Common myeloid progenitor, CD34-positive (primary cell): Measurements from ENCODE around the gene IGSF3.
"Not testable (repeated sequence)": the region's sequence is repeated elsewhere in the genome, so short reads cannot be mapped to it uniquely, and the experiment has no call there.

Experiments used
- CTCF ChIA-PET: fragments of 350-600 bp; sonication (Branson Sonifier 250); formaldehyde crosslinking; loops from one replicate; lab custom pipeline; 2021; ENCODE audit warnings: antibody characterized with exemption; lab: Charles Lee
- POLR2A ChIA-PET: fragments of 350-600 bp; sonication (Branson Sonifier 250); formaldehyde crosslinking; loops from one replicate; lab custom pipeline; 2021; ENCODE audit warnings: antibody characterized with exemption; lab: Charles Lee
- DNase-seq, 3 donors: peaks; one replicate each; pipeline versions ENCODE4 v3.0.0 to v3.0.0-alpha.2; 2013
- H3K27ac ChIP-seq, 2 experiments: 1 replicate in 1 of 2; 2 replicates in 1 of 2; pipeline ENCODE4 v1.7.0; 2013; ENCODE audit warnings: inconsistent platforms in 2 of 2, low read length in 2 of 2, mild to moderate bottlenecking in 2 of 2, low read depth in 1 of 2, moderate library complexity in 1 of 2; ENCODE audit not compliant: severe bottlenecking in 2 of 2, insufficient read depth in 1 of 2, poor library complexity in 1 of 2
- H3K27me3 ChIP-seq, 5 experiments: replicated peaks in 2 of 5; 1 replicate in 3 of 5; 2 replicates in 2 of 5; pipeline versions ENCODE4 v1.6.1 to v1.7.0; 2013; ENCODE audit warnings: low read length in 4 of 5, mild to moderate bottlenecking in 2 of 5, moderate library complexity in 2 of 5, inconsistent platforms in 1 of 5; ENCODE audit not compliant: insufficient read depth in 5 of 5, control insufficient read depth in 4 of 5
- H3K36me3 ChIP-seq, 4 experiments: 1 replicate in 2 of 4; 2 replicates in 2 of 4; pipeline versions ENCODE4 v1.6.1 to v1.7.0; 2013; ENCODE audit warnings: low read length in 3 of 4, control low read depth in 1 of 4, mild to moderate bottlenecking in 1 of 4; ENCODE audit not compliant: control insufficient read depth in 4 of 4, insufficient read depth in 4 of 4
- H3K4me1 ChIP-seq, 4 experiments: 1 replicate in 3 of 4; 2 replicates in 1 of 4; pipeline versions ENCODE4 v1.6.1 to v1.7.1; 2013; ENCODE audit warnings: low read length in 3 of 4, mild to moderate bottlenecking in 3 of 4, control low read depth in 1 of 4, inconsistent platforms in 1 of 4, moderate library complexity in 1 of 4; ENCODE audit not compliant: control insufficient read depth in 4 of 4, insufficient read depth in 4 of 4; ENCODE audit errors: control extremely low read depth in 1 of 4
- H3K4me3 ChIP-seq, 7 experiments: 1 replicate in 4 of 7; 2 replicates in 3 of 7; pipeline versions ENCODE4 v1.5.1 to v1.7.0; 2013; ENCODE audit warnings: mild to moderate bottlenecking in 7 of 7, low read length in 6 of 7, moderate library complexity in 6 of 7, inconsistent platforms in 2 of 7, low read depth in 2 of 7, control low read depth in 1 of 7; ENCODE audit not compliant: insufficient read depth in 4 of 7, control insufficient read depth in 1 of 7; ENCODE audit errors: extremely low read depth in 1 of 7
- H3K9me3 ChIP-seq, 5 experiments: 1 replicate in 4 of 5; 2 replicates in 1 of 5; pipeline versions ENCODE4 v1.6.1 to v1.7.1; 2013; ENCODE audit warnings: low read length in 4 of 5, mild to moderate bottlenecking in 2 of 5, inconsistent platforms in 1 of 5, low read depth in 1 of 5, moderate library complexity in 1 of 5; ENCODE audit not compliant: control insufficient read depth in 4 of 5, insufficient read depth in 2 of 5; ENCODE audit errors: control extremely low read depth in 1 of 5
- WGBS: methylation state at CpG from one replicate; pipeline ENCODE4 v1.1.5; 2013; ENCODE audit not compliant: insufficient coverage; 5-methylcytosine and 5-hydroxymethylcytosine counted together

Gene IGSF3

DNA sequence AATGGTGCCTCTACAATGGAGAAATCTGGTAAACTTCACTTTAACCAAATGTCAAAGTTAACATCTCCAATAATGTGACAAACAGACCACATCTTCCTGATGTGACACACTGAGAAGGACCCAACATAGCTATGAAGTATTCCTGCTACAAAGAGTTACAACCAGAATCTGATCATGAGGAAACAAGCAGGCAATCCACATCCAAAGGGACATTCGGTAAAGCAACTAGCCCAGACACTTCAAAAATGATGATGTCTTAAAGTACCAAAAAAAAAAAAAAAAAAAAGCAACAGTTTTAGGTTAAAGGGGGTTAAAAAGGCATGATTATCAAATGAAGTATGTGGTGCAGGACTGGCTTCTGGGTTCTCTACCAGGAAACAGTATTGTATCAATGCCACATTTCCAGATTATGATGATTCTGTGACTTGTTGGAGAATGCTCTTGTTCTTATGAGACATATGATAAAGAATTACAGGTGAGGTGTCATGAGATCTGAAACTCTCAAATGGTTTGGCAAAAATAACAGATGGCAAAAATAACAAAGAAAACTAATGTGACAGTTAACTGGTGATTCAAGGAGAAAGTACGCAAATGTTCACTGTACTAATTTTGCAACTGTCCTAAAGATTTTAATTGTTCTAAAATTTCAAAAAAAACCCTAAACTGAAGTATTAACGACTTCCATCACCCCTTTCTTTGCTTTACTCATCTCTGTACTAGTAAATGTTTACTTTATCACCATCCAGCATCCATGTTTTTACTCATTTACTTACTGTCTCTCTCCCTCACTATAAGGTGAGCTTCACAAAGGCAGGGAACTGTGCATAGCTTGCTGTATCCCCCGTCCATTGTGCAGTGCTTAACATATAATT lies 99.5 kb downstream of the IGSF3 start:
- ChIA-PET CTCF (interaction anchor here (1.1 to 2.1 kb wide), 5 partner anchors 9 to 69 kb away, joined by 5 to 7 read pairs (median 6); no protein-coding TSS in a partner anchor), POLR2A (no interaction called here)
- H3K27ac ChIP-seq: no peak overlapping the region
- H3K27me3 ChIP-seq: no peaks in the 10 kb centered on the region
- no peak for DNase-seq
- no peak overlapping the region for H3K4me3 ChIP-seq
- peaks cover 0 to 10% (median 5%) of the 10 kb centered on the region in 5 experiments for H3K9me3 ChIP-seq
- H3K4me1 ChIP-seq: peaks cover 0 to 41% (median 28%) of the 10 kb centered on the region in 4 experiments
- H3K36me3 ChIP-seq: peaks cover 0 to 5% (median under 1%) of the 10 kb centered on the region in 4 experiments
- 90% methylated on average over 2 of the region's 4 CpGs for WGBS

DNA sequence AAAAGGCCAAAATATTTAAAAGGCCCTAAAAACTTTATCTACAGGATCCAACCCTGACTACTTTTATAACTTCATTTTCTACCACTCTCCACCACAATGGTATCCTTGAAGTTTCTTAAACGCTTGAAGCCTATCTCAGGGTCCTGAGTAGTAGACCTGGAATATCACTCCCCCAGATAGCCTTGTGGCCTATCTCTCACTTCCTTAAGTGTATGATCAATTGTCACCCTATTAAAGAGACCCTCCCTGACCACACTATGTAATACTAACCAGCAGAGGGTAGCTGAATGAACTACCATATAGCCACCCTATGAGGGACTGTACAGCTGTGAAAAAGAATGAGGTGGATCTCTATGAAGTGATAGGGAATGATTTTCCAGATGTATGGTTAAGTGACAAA lies 102.3 kb downstream of the IGSF3 start:
- Histone ChIP-seq H3K4me1 (peaks cover 2 to 40% (median 22%) of the 10 kb centered on the region in 4 experiments), H3K27ac (no peak overlapping the region), H3K9me3 (peaks cover 0 to 11% (median 6%) of the 10 kb centered on the region in 5 experiments), H3K27me3 (no peaks in the 10 kb centered on the region), H3K36me3 (peaks cover 0 to 7% (median under 1%) of the 10 kb centered on the region in 4 experiments), H3K4me3 (no peak overlapping the region)
- WGBS: 100% methylated on average over 1 of the region's 1 CpG
- ChIA-PET CTCF (interaction anchor here (1.2 kb wide), 1 partner anchor 10 kb away, joined by 3 read pairs; no protein-coding TSS in a partner anchor), POLR2A (no interaction called here)
- DNase-seq: no peak

DNA sequence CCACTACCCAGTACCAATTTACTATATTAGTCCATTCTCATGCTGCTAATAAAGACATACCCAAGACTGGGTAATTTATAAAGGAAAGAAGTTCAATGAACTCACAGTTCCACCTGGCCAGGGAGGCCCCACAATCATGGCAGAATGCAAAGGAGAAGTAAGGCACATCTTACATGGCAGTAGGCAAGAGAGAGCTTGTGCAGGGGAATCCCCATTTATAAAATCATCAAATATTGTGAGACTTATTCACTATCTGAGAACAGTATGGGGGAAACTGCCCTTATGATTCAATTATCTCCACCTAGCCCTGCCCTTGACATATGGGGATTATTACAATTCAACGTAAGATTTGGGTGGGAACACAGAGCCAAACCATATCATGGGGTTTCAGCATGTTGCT lies 103.1 kb downstream of the IGSF3 start:
- ChIA-PET CTCF (no interaction called here), POLR2A (no interaction called here)
- 100% methylated on average over 1 of the region's 1 CpG for WGBS
- Histone ChIP-seq H3K9me3 (peaks cover 0 to 11% (median 6%) of the 10 kb centered on the region in 5 experiments), H3K27ac (no peak overlapping the region), H3K4me3 (no peak overlapping the region), H3K27me3 (no peaks in the 10 kb centered on the region), H3K4me1 (peaks cover 2 to 37% (median 16%) of the 10 kb centered on the region in 4 experiments), H3K36me3 (peaks cover 0 to 7% (median under 1%) of the 10 kb centered on the region in 4 experiments)
- DNase-seq: peak in 1 of 3 donors; percentile 33

DNA sequence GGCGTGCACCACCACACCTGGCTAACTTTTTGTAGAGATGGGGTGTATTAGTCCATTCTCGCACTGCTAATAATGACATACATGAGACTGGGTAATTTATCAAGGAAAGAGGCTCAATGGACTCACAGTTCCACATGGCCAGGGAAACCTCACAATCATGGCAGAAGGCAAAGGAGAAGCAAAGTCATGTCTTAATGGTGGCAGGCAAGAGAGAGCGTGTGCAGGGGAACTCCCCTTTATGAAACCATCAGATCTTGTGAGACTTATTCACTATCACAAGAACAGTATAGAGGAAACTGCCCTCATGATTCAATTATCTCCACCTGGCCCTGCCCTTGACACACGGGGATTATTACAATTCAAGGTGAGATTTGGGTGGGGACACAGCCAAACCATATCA lies 105.1 kb downstream of the IGSF3 start:
- H3K27me3 ChIP-seq, DNase-seq, H3K27ac ChIP-seq, CTCF ChIA-PET, H3K36me3 ChIP-seq, H3K4me3 ChIP-seq, POLR2A ChIA-PET: not testable (repeated sequence)
- 100% methylated on average over 2 of the region's 4 CpGs for WGBS
- H3K9me3 ChIP-seq: peaks cover 0 to 11% (median 6%) of the 10 kb centered on the region in 5 experiments
- peaks cover 3 to 28% (median 8%) of the 10 kb centered on the region in 4 experiments for H3K4me1 ChIP-seq

DNA sequence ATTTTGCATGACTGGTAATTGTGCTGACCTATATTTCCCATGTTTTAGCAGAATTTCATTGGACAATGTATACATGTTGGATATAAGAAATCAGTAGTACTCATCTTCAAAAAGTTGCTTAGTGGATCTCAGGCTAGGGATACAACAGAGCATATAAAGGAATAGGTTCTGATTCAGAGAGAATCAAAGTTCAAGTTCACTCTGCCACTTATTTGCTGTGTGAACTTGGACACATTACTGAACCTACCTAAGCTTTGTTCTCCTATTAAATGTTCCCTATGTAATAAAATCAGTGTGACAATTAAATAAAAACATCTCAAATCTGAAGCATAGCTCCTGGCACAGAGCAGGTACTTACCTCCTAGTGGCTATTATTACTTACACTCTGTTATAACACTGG lies 106.0 kb downstream of the IGSF3 start:
- no peak overlapping the region for H3K4me3 ChIP-seq
- no peak overlapping the region for H3K27ac ChIP-seq
- ChIA-PET CTCF (no interaction called here), POLR2A (no interaction called here)
- DNase-seq: no peak
- H3K27me3 ChIP-seq: no peaks in the 10 kb centered on the region
- peaks cover 0 to 7% (median 2%) of the 10 kb centered on the region in 4 experiments for H3K36me3 ChIP-seq
- peaks cover 0 to 11% (median 6%) of the 10 kb centered on the region in 5 experiments for H3K9me3 ChIP-seq
- H3K4me1 ChIP-seq: peaks cover 7 to 25% (median 8%) of the 10 kb centered on the region in 4 experiments

DNA sequence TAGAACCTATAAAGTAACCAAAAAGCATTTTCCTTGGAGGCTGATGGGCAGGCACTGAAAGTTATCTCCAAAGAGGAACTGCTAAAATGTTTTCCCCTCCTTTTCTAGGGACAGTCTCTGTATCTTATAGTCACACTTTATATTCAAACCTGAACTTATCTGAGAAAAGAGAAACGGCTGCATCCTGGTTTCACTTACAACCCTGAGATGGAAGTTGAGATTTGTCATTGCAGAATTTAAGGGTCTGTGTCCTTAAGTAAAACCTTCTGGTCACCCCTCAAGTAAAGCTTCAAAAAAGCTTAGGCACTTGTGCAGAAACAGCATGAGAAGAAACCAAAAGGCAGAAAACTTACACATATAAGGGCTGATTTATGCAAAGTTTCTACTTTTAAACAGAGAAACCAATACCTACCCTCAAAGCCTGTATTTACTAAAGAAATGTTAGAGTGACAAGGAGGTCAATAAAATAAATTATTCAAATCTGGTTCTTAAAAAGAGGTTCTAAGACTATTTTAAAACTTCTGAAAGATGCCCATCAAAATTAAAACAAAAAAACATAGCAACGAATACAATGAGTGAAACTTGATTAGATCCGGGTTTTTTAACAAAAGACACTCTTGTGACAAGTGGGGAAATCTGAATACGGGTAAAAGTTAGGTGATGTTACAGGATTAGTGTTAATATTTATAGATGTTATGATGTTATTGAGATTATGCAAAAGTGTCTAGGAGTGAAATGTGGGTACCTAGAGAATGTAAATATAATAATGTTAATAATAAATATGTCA lies 106.6 kb downstream of the IGSF3 start:
- peak overlapping the region in 1 of 2 experiments; percentile 18 for H3K27ac ChIP-seq
- POLR2A ChIA-PET: no interaction called here
- peaks cover 0 to 11% (median 6%) of the 10 kb centered on the region in 5 experiments for H3K9me3 ChIP-seq

More for the DNA sequence above, 106.6 kb downstream of the IGSF3 start:
- Histone ChIP-seq H3K36me3 (peaks cover 0 to 7% (median 2%) of the 10 kb centered on the region in 4 experiments), H3K4me3 (peak overlapping the region in 2 of 7 experiments; percentile 11 to 50), H3K27me3 (no peaks in the 10 kb centered on the region), H3K4me1 (peaks cover 7 to 23% (median 10%) of the 10 kb centered on the region in 4 experiments)
- CTCF ChIA-PET: interaction anchor here (2.4 kb wide), 1 partner anchor 8 kb away, joined by 7 read pairs; no protein-coding TSS in a partner anchor
- DNase-seq: peak; percentile 17 to 91 (median 82)
- 86% methylated on average over 3 of the region's 4 CpGs for WGBS
